ENCODE measurements around the gene CYP19A1. TPM values are rescaled to one million over a fixed set of nuclear protein-coding genes. Genes with fewer than 3 reads are reported as not detected.

The CYP19A1 gene
- total RNA-seq, 1 donor from 2014 or later = 0.58 TPM

DNA sequence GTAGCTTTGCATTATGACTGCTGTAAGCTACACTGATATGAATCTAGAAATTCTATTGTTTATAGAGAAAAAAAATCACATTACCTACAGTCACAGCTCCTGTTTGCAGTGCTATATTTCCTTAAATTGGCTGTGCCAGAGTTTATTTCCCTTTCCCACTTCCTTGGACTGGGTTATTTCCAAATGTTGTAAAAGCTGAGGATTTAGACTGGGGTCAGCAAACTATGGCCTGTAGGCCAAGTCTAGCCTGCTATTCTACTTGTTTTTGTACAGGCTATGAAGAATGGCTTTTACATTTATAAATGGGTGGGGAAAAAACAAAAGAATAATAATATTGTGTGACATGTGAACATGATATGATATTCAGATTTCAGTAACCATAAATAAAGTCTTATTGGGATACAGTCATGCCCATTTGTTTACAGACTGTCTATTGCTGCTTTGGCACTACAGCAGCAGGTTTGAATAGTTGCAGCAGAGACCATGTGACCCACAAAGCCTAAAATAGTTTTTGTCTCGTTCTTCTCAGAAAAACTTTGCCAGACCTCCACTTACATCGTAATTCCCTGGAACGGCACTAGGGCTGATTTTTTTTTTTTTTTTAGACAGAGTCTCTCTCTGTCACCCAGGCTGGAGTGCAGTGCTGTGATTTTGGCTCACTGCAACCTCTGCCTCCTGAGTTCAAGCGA lies 10.9 kb upstream of the CYP19A1 start:
- Histone ChIP-seq H3K27me3 (no peaks in the 10 kb centered on the region), H3K9me3 (no peaks in the 10 kb centered on the region), H3K36me3 (no peaks in the 10 kb centered on the region), H3K27ac (no peak overlapping the region), H3K4me3 (no peak overlapping the region), H3K4me1 (no peaks in the 10 kb centered on the region)
- DNase-seq (no peak), ATAC-seq (no peak)
- intact Hi-C loops (cut with DNase I) = no loop called here
- no peak for TF ChIP-seq CTCF (IDR thresholded peaks at IDR 0.05)

DNA sequence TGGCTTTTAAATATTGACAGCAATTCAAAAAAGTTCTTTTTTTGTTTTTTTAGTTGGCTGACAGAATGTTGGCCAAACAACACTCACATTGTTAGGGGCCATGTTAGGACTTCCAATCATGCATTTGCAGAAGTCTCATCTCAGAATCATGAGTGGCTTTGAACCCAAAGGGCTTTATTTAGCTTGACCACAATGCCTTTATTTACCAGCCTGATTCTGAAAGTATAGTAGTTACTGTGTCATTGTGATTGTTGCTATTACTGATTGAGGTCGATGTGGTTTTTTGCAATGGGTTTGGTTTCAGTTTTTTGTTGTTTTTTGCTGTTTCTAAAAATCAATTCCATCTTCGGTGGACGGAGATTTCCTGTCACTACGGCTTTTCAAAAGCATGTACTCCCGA lies 10.3 kb upstream of the CYP19A1 start:
- no peaks in the 10 kb centered on the region for H3K36me3 ChIP-seq
- no peak overlapping the region for H3K27ac ChIP-seq
- no peak for TF ChIP-seq CTCF (IDR thresholded peaks at IDR 0.05)
- intact Hi-C loops (cut with DNase I) = no loop called here
- DNase-seq = no peak
- no peaks in the 10 kb centered on the region for H3K27me3 ChIP-seq
- H3K4me3 ChIP-seq = no peak overlapping the region
- no peaks in the 10 kb centered on the region for H3K4me1 ChIP-seq
- no peaks in the 10 kb centered on the region for H3K9me3 ChIP-seq
- no peak for ATAC-seq

DNA sequence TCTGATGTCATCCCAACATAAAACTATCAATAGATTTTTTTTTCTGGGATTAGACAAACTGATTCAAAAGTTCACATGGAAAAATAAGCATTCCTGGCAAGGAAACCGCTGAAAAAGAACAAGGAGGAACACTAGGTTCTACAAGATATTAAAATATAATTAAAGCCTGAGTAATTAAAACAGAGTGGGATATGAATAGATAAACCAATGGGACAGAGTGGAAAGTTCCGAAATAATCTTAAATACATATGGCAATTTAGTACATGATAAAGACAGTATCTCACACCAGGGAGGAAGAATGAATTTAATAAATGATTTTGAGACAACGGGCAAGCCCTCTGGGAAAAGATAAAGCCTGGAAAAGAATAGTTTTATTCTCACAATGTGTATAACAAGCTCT lies 7.7 kb upstream of the CYP19A1 start:
- no peak overlapping the region for H3K4me3 ChIP-seq
- intact Hi-C loops (cut with DNase I) = no loop called here

GRCh38 chr15:51343466-51343865 lies 5.1 kb upstream of the CYP19A1 start:
- Histone ChIP-seq H3K27me3 (no peaks in the 10 kb centered on the region), H3K9me3 (no peaks in the 10 kb centered on the region), H3K36me3 (no peaks in the 10 kb centered on the region), H3K4me3 (no peak overlapping the region), H3K4me1 (peaks cover 4% of the 10 kb centered on the region), H3K27ac (no peak overlapping the region)
- TF ChIP-seq CTCF (IDR thresholded peaks at IDR 0.05) = no peak
- DNase-seq = no peak
- no peak for ATAC-seq
- intact Hi-C loops (cut with DNase I) = no loop called here

More for the DNA sequence above, 7.7 kb upstream of the CYP19A1 start:
- TF ChIP-seq CTCF (IDR thresholded peaks at IDR 0.05) = no peak
- no peak for DNase-seq
- Histone ChIP-seq H3K27ac (no peak overlapping the region), H3K4me1 (peaks cover 2% of the 10 kb centered on the region), H3K36me3 (no peaks in the 10 kb centered on the region), H3K9me3 (no peaks in the 10 kb centered on the region), H3K27me3 (no peaks in the 10 kb centered on the region)
- ATAC-seq = no peak

DNA sequence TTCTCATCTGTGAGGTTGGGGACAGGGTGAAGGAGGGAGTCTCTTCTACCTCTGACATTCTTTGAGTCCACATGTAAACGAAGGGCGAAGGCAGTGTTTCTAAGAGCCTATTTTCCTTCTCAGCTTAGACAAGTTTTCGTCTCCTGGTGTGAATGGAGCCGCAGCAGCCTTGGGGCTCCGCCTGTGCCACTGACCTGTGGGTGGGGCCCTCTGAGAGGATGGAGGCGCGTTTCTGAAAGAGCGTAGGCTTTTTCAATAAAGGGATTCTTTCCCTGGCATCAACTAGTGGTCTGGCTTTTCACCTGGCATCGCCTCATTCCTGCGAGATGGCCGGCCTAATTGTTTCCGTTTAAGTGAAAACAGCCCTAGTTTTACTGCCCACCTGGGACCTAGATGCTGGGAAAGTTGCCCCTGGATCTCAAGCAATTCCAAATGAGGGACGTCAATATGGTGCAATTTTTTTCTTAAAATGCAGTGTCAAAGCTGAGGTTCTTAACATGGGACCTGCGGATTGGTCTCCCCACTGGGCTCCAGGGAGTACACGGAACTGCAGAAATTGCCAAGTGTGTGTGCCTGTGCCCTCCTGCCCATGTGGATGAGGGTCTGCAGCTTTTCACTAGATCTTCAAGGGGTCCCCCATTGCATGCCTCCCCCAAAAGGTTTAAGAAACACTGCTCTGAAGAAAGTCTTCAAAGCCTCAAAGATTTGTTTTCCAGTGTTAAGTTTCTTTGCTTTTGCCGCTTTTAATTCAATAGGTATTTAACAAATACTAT lies 4.0 kb upstream of the CYP19A1 start:
- H3K9me3 ChIP-seq = no peaks in the 10 kb centered on the region
- DNase-seq = no peak
- no peak for TF ChIP-seq CTCF (IDR thresholded peaks at IDR 0.05)
- H3K36me3 ChIP-seq = no peaks in the 10 kb centered on the region
- peak; percentile 11 for ATAC-seq
- no peaks in the 10 kb centered on the region for H3K27me3 ChIP-seq
- intact Hi-C loops (cut with DNase I) = no loop called here
- H3K27ac ChIP-seq = peak overlapping the region; percentile 55
- peaks cover 4% of the 10 kb centered on the region for H3K4me1 ChIP-seq
- H3K4me3 ChIP-seq = peak overlapping the region; percentile 51
